Measurements from ENCODE around the gene PHF20. TPM values are rescaled to one million over a fixed set of nuclear protein-coding genes. Genes with fewer than 3 reads are reported as not detected.

The PHF20 gene
- total RNA-seq, 4 donors from 2014 or later, result 42.0 to 55.9 (median 49.2) TPM

GRCh38 chr20:35963878-35964277 is 192.1 kb downstream of the PHF20 start:
- Histone ChIP-seq H3K4me1 (no peaks in the 10 kb centered on the region), H3K27me3 (no peaks in the 10 kb centered on the region), H3K27ac (no peak overlapping the region), H3K9me3 (no peaks in the 10 kb centered on the region), H3K36me3 (no peaks in the 10 kb centered on the region), H3K4me3 (no peak overlapping the region)
- TF ChIP-seq POLR2A (IDR thresholded peaks at IDR 0.05) (no peak), EP300 (IDR thresholded peaks at IDR 0.05) (no peak), POLR2AphosphoS5 (IDR thresholded peaks at IDR 0.05) (no peak), CTCF (IDR thresholded peaks at IDR 0.05) (no peak)
- WGBS, 2 donors (ENCODE audit: low coverage in 1 of 2), result 77 to 84% methylated on average over 3 to 4 of the region's 4 CpGs
- no peak for ATAC-seq

GRCh38 chr20:35967979-35968640 is 196.3 kb downstream of the PHF20 start, which contains the start of gene CNBD2:
CNBD2 (plus strand) TSS chr20:35968590; CDS start chr20:35968763, 173 bp downstream.
- H3K4me1 ChIP-seq, result peaks cover 0 to 7% (median 0%) of the 10 kb centered on the region in 3 donors
- no peak for TF ChIP-seq POLR2AphosphoS5 (IDR thresholded peaks at IDR 0.05)
- no peak for TF ChIP-seq EP300 (IDR thresholded peaks at IDR 0.05)
- TF ChIP-seq POLR2A (IDR thresholded peaks at IDR 0.05), result no peak
- no peak for TF ChIP-seq CTCF (IDR thresholded peaks at IDR 0.05)
- ATAC-seq, result no peak
- 92 to 100% methylated on average over 1 to 2 of the region's 3 CpGs for WGBS, 2 donors (ENCODE audit: low coverage in 1 of 2)
- H3K4me3 ChIP-seq, result no peak within 1 kb of the TSS
- no peaks in the 10 kb centered on the region for H3K9me3 ChIP-seq
- no peak within 1 kb of the TSS for H3K27ac ChIP-seq
- no peaks in the 10 kb centered on the region for H3K36me3 ChIP-seq
- no peaks in the 10 kb centered on the region for H3K27me3 ChIP-seq

GRCh38 chr20:35968930-35969329 is 197.1 kb downstream of the PHF20 start:
- no peaks in the 10 kb centered on the region for H3K36me3 ChIP-seq
- H3K4me1 ChIP-seq, result peaks cover 0 to 8% (median 0%) of the 10 kb centered on the region in 3 donors
- ATAC-seq, result no peak
- H3K27ac ChIP-seq, result no peak overlapping the region
- H3K27me3 ChIP-seq, result no peaks in the 10 kb centered on the region
- 50 to 57% methylated on average over 1 of the region's 1 CpG for WGBS, 2 donors (ENCODE audit: low coverage in 1 of 2)
- no peak overlapping the region for H3K4me3 ChIP-seq
- TF ChIP-seq POLR2A (IDR thresholded peaks at IDR 0.05) (no peak), CTCF (IDR thresholded peaks at IDR 0.05) (no peak), POLR2AphosphoS5 (IDR thresholded peaks at IDR 0.05) (no peak), EP300 (IDR thresholded peaks at IDR 0.05) (no peak)
- no peaks in the 10 kb centered on the region for H3K9me3 ChIP-seq

GRCh38 chr20:35971981-35972380 is 200.2 kb downstream of the PHF20 start:
- 88% methylated on average over 1 to 2 of the region's 2 CpGs for WGBS, 2 donors (ENCODE audit: low coverage in 1 of 2)
- Histone ChIP-seq H3K27me3 (no peaks in the 10 kb centered on the region), H3K4me1 (peaks cover 0 to 8% (median 0%) of the 10 kb centered on the region in 3 donors), H3K27ac (no peak overlapping the region), H3K9me3 (no peaks in the 10 kb centered on the region), H3K4me3 (no peak overlapping the region), H3K36me3 (no peaks in the 10 kb centered on the region)
- no peak for ATAC-seq
- TF ChIP-seq EP300 (IDR thresholded peaks at IDR 0.05) (no peak), POLR2A (IDR thresholded peaks at IDR 0.05) (no peak), POLR2AphosphoS5 (IDR thresholded peaks at IDR 0.05) (no peak), CTCF (IDR thresholded peaks at IDR 0.05) (no peak)

- Histone ChIP-seq H3K9me3 (no peaks in the 10 kb centered on the region), H3K27me3 (no peaks in the 10 kb centered on the region), H3K4me3 (no peak overlapping the region), H3K27ac (no peak overlapping the region), H3K4me1 (peaks cover 0 to 8% (median 0%) of the 10 kb centered on the region in 3 donors), H3K36me3 (no peaks in the 10 kb centered on the region)
- WGBS, 2 donors (ENCODE audit: low coverage in 1 of 2), result 79% methylated on average over 2 of the region's 4 CpGs; no CpG with 5 or more reads in 1 of the 2 donors
- no peak for ATAC-seq
- TF ChIP-seq POLR2A (IDR thresholded peaks at IDR 0.05) (no peak), EP300 (IDR thresholded peaks at IDR 0.05) (no peak), POLR2AphosphoS5 (IDR thresholded peaks at IDR 0.05) (no peak), CTCF (IDR thresholded peaks at IDR 0.05) (no peak)
These were observed 200.6 kb downstream of the PHF20 start for GRCh38 chr20:35972462-35972861.

Data from gastroesophageal sphincter (tissue), 4 donors.